ENCODE measurements around the gene CARF.

DNA sequence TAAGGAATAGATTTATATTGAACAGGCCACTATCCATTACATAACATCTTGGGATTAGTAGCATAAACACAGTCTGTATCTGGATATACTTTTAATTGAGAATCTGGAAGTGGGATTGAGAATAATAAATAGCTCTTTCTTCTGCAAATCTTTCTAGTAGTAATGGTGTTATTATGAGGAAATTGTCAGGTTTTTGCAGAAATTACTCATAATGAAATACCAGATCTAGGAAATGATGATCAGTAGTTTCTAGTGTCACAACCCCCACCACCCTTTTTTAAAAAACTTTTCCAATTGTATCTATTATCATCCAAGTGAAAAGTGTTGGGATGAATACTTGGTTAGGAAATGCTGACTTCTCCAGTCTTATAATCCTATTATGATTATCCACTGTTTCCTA, 121.3 kb downstream of the CARF start:
- no peak for TF ChIP-seq CTCF (conservative IDR thresholded peaks at IDR 0.05 in 1 of 2, IDR thresholded peaks at IDR 0.05 in 1 of 2; ENCODE audit: extremely low read depth in 1 of 2, insufficient read depth in 1 of 2, low read depth in 1 of 2, low read length in 2 of 2)
- TF ChIP-seq EZH2 (IDR thresholded peaks at IDR 0.05; ENCODE audit: borderline replicate concordance, low read length): no peak

All from mammary epithelial cell (primary cell).